Type B pancreatic cell (in vitro differentiated cells): ENCODE results near the gene CPNE7. TPM values are rescaled to one million over a fixed set of nuclear protein-coding genes. Genes with fewer than 3 reads are reported as not detected.

ENCODE experiments used
- DNase-seq: peaks from one replicate; pipeline ENCODE4 v3.0.0; 2021; ENCODE audit warnings: mixed read lengths; ENCODE audit not compliant: unreplicated experiment; ENCODE audit errors: extremely low spot score
- H3K27ac Mint-ChIP-seq: 2 replicates; pipeline ENCODE4 v1.8.0; 2021; ENCODE audit warnings: mild to moderate bottlenecking, mixed read lengths
- H3K27me3 Mint-ChIP-seq: 2 replicates; pipeline ENCODE4 v1.8.0; 2021; ENCODE audit warnings: mixed read lengths
- H3K36me3 Mint-ChIP-seq: 2 replicates; pipeline ENCODE4 v1.8.0; 2021; ENCODE audit warnings: mixed read lengths
- H3K4me1 Mint-ChIP-seq: one replicate; pipeline ENCODE4 v1.8.0; 2021; ENCODE audit warnings: mixed read lengths; ENCODE audit not compliant: unreplicated experiment
- H3K4me3 Mint-ChIP-seq: 2 replicates; pipeline ENCODE4 v1.8.0; 2021; ENCODE audit warnings: mild to moderate bottlenecking, mixed read lengths
- H3K9me3 Mint-ChIP-seq: 2 replicates; pipeline ENCODE4 v1.8.0; 2021; ENCODE audit warnings: mixed read lengths
- total RNA-seq: library from RNA; stranded (reverse); gene quantifications from 2 replicates; pipeline ENCODE4 v1.2.1, GENCODE V29; 2021; ENCODE audit warnings: low replicate concordance
- TF ChIP-seq, protein P1 (sequence below): fragments of 200-600 bp; sonication (generic); conservative IDR thresholded peaks from 2 replicates; pipeline ENCODE4 v1.5.0; 2021; ENCODE audit warnings: antibody characterized with exemption, mild to moderate bottlenecking

Gene CPNE7
- total RNA-seq, 1 donor from 2014 or later, result 6.5 TPM

DNA sequence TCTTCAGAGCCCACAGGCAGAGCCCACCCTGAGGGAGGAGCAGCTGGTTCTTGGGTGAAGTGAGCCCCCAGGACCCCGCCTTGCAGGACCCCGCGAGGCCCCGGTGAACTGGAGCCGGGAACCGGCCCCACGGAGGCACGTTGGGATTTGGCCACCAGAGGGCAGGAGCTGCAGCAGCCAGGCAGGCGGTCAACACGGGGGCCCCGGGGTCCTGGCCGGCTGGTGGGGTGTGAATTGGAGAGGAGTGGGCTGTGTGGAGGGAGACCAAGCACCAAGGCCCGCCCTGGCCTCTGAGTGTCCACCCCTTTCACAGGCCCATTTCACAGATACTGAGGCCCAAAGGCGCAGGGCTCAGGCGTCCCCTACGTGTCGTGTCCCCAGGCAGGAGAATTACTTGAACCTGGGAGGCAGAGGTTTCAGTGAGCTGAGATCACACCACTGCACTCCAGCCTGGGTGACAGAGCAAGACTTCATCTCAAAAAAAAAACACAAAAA, 40.1 kb downstream of the CPNE7 start:
- Mint-ChIP-seq H3K4me3 (no peak overlapping the region), H3K9me3 (no peaks in the 10 kb centered on the region), H3K27ac (no peak overlapping the region), H3K4me1 (peaks cover 18% of the 10 kb centered on the region), H3K27me3 (no peaks in the 10 kb centered on the region), H3K36me3 (no peaks in the 10 kb centered on the region)
- TF ChIP-seq, protein P1, sequence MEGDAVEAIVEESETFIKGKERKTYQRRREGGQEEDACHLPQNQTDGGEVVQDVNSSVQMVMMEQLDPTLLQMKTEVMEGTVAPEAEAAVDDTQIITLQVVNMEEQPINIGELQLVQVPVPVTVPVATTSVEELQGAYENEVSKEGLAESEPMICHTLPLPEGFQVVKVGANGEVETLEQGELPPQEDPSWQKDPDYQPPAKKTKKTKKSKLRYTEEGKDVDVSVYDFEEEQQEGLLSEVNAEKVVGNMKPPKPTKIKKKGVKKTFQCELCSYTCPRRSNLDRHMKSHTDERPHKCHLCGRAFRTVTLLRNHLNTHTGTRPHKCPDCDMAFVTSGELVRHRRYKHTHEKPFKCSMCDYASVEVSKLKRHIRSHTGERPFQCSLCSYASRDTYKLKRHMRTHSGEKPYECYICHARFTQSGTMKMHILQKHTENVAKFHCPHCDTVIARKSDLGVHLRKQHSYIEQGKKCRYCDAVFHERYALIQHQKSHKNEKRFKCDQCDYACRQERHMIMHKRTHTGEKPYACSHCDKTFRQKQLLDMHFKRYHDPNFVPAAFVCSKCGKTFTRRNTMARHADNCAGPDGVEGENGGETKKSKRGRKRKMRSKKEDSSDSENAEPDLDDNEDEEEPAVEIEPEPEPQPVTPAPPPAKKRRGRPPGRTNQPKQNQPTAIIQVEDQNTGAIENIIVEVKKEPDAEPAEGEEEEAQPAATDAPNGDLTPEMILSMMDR, result peak; percentile 83
- DNase-seq, result no peak

DNA sequence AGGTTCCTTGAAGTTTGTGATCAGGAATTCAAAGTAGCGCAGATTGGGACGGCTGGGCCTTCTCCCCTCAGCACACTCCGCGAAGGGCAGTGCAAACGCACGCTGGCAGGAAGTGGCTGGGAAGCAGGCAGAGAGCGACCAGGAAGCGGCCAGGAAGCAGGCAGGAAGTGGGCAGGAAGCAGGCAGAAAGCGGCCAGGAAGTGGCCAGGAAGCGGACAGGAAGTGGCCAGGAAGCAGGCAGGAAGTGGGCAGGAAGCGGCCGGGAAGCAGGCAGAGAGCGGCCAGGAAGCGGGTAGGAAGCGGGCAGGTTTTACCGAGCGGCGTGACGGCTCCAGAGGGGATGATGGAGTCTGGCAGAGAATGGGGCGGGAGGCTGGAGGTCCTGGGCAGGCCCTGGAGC, 41.1 kb downstream of the CPNE7 start:
- Mint-ChIP-seq H3K36me3 (no peaks in the 10 kb centered on the region), H3K27ac (no peak overlapping the region), H3K9me3 (no peaks in the 10 kb centered on the region), H3K27me3 (peaks cover 2% of the 10 kb centered on the region), H3K4me3 (no peak overlapping the region), H3K4me1 (peaks cover 22% of the 10 kb centered on the region)
- no peak for DNase-seq
- TF ChIP-seq, protein P1, result no peak

- Mint-ChIP-seq H3K9me3 (no peaks in the 10 kb centered on the region), H3K27ac (no peak overlapping the region)
These were observed 41.5 kb downstream of the CPNE7 start for GRCh38 chr16:89617036-89617435.

GRCh38 chr16:89618109-89618998, 42.8 kb downstream of the CPNE7 start:
- TF ChIP-seq, protein P1, result no peak
- H3K27ac Mint-ChIP-seq, result no peak overlapping the region
- peaks cover 8% of the 10 kb centered on the region for H3K27me3 Mint-ChIP-seq
- H3K4me3 Mint-ChIP-seq, result no peak overlapping the region
- peaks cover 23% of the 10 kb centered on the region for H3K4me1 Mint-ChIP-seq
- no peaks in the 10 kb centered on the region for H3K36me3 Mint-ChIP-seq
- H3K9me3 Mint-ChIP-seq, result no peaks in the 10 kb centered on the region
- no peak for DNase-seq

More at GRCh38 chr16:89617036-89617435, 41.5 kb downstream of the CPNE7 start:
- Mint-ChIP-seq H3K27me3 (peaks cover 6% of the 10 kb centered on the region), H3K4me1 (peaks cover 27% of the 10 kb centered on the region), H3K4me3 (no peak overlapping the region), H3K36me3 (no peaks in the 10 kb centered on the region)
- TF ChIP-seq, protein P1, result no peak
- DNase-seq, result no peak

DNA sequence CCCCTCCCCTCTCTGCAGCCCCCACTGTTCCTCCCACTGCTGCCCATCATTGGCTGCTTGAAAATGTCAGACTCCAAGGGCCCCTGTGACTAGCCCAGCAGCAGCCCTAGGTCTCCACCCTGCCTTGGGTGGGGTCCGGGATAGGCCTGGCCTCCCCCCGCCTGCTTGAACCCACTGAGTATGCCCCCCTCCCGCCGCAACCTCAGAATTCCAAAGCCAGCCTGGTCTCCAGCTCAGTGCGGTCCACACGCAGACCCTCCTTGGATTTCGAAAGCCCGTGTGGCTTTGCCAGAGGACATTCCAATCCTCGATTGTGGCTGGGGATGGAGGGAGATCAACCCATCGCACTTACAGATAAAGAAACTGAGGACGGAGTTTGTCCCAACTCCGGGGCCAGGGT, 44.3 kb downstream of the CPNE7 start:
- TF ChIP-seq, protein P1, result no peak
- H3K36me3 Mint-ChIP-seq, result no peaks in the 10 kb centered on the region
- H3K9me3 Mint-ChIP-seq, result no peaks in the 10 kb centered on the region
- no peak for DNase-seq
- H3K27ac Mint-ChIP-seq, result no peak overlapping the region
- no peak overlapping the region for H3K4me3 Mint-ChIP-seq
- H3K27me3 Mint-ChIP-seq, result peaks cover 15% of the 10 kb centered on the region
- H3K4me1 Mint-ChIP-seq, result peaks cover 34% of the 10 kb centered on the region
